Cerebellar cortex (tissue), 1 donor: Measurements from ENCODE around the gene FBXO38.
"Not testable (repeated sequence)": the region's sequence is repeated elsewhere in the genome, so short reads cannot be mapped to it uniquely, and the experiment has no call there.

Source experiments
- DNase-seq: peaks from one replicate; pipeline ENCODE4 v3.0.0-alpha.2; 2015; ENCODE audit warnings: low spot score

The FBXO38 gene

GRCh38 chr5:148433826-148434225, 50.1 kb downstream of the FBXO38 start:
- DNase-seq: no peak

DNA sequence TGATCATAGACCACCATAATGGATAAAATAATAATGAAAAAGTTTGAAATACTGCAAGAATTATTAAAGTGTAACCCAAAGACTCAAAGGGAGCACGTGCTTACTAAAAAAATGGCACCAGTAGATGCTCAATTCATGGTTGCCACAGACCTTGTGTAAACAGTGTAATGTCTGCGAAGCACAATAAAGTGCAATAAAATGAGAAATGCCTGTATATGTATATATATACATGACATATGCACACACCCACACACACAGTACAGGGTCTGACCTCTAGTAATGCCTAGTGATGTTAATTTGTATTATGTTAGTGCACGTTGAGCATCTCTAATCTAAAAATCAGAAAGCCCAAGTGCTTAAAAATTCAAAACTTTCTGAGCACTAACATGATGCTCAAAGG, 52.3 kb downstream of the FBXO38 start:
- DNase-seq: no peak

DNA sequence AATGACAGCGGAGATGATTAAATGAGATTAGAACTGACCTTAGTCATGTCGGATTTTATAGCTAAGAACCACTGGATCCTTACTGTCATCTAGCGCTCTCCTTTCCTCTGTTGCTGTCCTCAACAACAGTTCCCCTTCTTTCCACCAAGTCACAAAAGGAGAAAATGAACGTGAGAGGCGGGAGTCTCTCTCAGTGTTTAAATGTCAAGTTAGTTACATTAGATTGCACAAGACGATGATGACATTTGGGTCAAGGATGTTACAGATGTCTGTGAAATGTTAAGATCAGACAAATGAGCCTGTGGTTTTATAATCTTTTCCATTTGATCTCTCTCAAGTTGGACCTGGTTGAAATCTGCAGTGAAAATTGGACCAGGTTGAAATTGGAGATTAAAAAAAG, 53.5 kb downstream of the FBXO38 start:
- DNase-seq: no peak

DNA sequence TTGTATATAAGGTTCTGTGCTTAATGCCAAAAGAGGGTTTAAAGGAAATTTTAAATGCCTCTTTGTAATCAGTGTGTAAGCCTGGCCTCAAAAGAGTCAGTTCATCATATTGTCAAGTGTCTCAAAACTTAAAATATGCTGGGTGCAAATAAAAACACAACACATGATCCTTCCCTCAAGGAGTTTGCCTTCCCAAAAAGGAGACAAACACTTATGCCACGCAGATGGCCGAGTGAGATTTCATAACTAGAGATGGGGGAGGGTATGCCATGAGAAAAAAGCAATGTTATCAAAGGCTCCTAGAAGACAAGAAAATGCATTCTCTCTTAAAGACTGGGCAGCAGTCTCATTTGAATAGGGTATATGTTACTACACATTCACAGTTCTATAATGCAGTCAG, 55.2 kb downstream of the FBXO38 start:
- no peak for DNase-seq

DNA sequence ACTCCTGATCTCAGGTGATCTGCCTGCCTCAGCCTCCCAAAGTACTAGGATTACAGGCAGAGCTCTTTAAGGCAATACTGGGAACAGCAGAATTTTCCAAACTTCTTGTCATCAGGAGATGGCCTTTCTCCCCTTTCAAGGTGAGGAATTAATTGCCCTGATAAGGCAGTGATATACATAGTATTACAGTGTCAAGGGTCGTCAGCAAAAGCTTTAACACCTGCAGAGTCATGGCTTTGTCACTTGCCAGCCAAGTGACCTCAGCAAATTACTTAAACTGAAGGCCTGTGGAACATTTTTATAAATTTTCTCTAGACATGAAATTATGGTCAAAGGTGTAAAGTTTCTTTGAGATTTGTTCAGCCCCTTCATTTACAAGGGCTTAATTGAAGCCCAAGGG, 59.5 kb downstream of the FBXO38 start:
- DNase-seq: no peak

GRCh38 chr5:148443998-148444397, 60.2 kb downstream of the FBXO38 start:
- DNase-seq: peak; percentile 78

GRCh38 chr5:148445578-148445977, 61.8 kb downstream of the FBXO38 start:
- no peak for DNase-seq

GRCh38 chr5:148446611-148447010, 62.9 kb downstream of the FBXO38 start:
- no peak for DNase-seq

DNA sequence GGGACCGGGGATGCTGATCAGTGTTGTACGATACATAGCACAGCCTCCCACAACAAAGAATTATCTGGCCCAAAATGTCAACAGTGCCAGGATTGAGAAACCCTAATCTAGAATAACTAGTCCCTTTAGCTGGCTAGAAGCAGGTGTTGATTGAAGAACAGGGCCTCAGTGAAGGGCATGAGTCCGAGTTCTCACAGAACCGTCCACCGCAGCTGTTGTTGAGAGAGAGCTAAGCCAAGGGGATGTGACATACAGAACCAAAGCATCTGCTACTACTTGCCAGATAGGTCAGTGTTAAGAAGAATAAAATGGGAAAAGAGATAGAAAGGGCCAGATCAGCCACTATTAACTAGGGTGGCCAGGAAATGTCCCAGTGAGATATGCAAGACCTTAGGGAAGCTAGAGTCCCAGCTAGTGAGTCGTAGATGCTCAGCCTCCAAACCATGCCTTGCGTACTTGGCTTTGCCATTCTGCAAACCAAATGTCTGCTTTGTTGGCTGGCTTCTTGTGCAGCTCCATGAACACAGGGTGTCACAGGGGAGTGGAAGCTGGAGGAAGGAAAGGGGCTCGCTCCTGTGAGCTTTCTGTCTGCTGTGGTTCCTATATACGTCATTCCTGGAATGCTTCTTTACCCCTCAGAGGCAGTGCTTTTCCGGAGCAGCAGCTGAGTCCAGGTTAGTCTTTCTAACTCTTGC, 68.9 kb downstream of the FBXO38 start:
- no peak for DNase-seq

DNA sequence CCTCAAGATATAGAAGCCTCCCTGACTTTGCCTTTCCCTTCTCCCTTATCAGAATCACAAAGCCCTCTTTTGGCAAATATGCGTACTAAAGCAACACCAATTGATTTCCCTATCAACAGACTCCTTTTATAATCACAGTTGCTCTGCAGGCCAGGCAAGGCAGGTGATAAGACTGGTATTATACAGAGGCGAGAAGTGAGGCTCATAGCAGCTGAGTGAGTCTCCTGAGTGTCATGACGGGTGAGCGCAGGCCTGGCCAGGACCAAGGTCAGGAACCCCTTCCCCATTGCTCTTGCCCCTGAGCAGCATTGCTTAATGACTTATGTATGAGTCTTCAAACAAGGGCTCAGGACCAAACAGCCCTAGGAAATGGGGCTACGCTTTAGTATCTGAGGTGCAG, 70.8 kb downstream of the FBXO38 start:
- DNase-seq: no peak

DNA sequence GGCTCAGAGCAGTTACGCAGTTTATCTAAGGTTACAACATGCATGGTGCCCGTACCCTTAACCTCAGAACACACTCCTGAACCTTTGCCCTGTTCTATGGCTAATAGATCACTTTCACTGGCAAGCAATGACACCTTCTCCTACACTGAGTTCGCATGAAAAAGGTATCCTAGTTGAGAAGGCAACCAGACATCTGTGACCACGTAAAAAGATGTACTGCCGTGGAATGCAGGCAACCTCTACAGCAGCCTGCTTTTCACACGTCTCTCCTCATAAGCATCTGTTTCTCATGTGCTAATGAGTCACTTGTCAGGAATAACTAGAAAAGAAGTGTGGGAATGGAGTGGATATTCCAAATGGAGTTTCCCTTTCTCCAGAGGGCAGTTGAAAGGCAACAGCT, 71.4 kb downstream of the FBXO38 start:
- DNase-seq: no peak

- DNase-seq: no peak
Observed at GRCh38 chr5:148457183-148457620, 73.4 kb downstream of the FBXO38 start.

DNA sequence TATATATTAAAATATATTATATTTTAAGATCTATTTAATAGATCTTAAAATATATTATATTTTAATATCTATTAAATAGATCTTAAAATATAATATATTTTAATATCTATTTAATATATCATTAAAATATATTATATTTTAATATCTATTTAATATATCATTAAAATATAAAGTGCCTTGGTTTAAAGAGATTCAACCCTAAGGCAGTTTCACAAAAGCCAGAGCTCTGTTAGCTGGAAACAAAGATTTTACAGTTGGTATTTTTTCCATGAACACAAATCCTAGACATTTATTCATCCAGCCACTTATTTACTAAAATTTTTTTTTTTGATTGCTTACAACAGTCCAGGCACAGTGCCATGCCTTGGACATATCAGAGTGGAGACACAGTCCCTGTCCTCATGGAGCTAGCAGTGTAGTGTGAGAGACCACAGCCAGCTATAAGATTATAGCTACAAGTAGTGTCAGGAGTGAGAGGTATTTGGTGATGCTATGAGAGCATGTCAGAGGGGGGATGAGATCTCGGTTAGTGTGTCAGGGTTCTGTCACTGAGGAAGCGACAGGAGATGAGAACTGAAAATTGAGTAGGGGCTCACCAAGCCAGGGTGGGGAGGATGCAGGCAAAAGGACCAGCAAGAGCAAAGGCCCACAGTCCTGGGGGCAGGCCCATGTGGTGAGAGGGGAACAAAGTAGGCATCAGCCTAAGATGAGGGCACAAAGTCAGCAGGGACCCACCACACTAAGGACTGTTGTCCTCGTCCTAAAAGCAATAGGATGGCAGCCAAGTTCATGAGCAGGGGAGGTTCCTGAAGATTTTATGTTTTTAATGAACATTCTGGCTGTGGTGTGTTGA, 74.5 kb downstream of the FBXO38 start:
- no peak for DNase-seq

- no peak for DNase-seq
Observed at GRCh38 chr5:148459669-148460068, 75.9 kb downstream of the FBXO38 start.

- DNase-seq: no peak
Observed at GRCh38 chr5:148465381-148466235, 81.8 kb downstream of the FBXO38 start.

DNA sequence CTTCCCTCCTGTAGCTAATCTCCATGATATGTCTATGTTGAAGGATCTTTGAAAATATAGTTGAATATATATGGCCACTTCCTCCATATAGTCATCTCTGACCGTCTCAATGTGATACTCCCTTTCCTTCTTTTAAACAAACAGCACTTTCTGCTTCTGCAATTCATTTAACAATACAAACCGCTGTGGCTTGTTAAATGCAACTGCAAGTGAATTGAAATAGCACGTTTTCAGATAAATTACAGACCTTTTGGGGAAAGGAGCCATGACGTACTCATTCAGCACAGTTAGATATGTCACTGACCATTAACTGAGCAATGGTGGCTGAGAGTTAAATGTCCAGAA, 82.5 kb downstream of the FBXO38 start:
- DNase-seq: no peak

- no peak for DNase-seq
Observed at GRCh38 chr5:148467958-148468357, 84.2 kb downstream of the FBXO38 start.

DNA sequence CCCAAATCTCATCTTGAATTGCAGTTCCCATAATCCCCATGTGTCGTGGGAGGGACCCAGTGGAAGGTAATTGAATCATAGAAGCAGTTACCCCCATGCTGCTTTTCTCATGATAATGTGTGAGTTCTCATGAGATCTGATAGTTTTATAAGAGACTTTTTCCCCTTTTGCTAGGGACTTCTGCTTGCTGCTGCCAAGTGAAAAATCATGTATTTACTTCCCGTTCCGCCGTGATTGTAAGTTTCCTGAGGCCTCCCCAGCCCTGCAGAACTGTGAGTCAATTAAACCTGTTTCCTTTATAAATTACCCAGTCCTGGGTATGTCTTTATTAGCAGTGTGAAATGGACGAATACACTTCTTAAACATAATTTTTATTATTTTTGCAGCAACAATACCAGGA, 85.0 kb downstream of the FBXO38 start:
- not testable (repeated sequence) for DNase-seq

GRCh38 chr5:148469501-148469935, 85.8 kb downstream of the FBXO38 start:
- DNase-seq: peak; percentile 73

- no peak for DNase-seq
Observed at GRCh38 chr5:148471379-148471778, 87.6 kb downstream of the FBXO38 start.

GRCh38 chr5:148474025-148474511, 90.3 kb downstream of the FBXO38 start:
- no peak for DNase-seq

DNA sequence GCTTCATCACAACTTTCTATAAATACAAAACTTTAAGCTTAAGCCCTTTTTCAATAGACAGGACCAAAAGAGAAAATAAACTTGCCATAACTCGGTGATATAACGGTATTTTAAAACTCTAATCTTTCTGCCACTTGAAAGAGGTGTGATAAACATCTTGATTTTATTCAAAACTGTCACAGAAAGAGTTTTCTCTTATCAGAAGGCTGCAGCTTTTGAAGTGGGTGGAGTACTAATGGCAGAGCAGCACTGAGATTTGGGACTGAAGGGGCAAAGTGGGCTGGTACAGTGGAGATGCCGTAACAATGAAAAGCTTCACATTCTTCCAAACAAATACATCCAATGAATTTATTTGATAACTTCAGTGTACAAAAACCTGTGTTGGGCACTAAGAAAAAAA, 92.5 kb downstream of the FBXO38 start:
- no peak for DNase-seq
